Measurements from ENCODE around the gene CIITA.

Gene CIITA

DNA sequence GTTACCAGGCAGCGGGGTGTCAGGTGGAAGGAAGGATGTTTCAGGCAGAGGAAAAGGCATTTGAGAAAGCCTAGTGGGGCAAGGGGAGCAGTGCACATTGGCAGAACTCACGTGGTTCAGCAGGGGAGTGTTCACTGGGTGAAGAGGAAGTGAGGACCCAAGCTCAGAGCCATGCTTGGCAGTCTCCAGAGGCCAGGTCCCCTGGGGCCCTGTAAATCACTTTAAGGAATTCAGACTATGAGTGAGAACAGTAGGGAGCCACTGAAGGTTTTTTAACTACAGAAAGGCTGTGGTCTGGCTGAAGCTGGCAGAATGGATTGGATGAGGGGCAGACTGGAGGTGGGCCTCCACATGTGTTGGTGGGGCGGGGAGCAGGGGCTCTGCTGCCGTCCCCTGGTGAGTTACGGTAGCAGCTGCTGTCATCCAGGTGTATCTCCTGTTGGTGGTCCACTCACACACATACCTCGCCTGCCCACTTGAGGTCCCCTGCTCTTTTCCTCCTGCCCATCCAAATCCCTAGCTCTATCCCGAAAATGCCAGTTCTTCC is 72.5 kb downstream of the CIITA start:
- Histone ChIP-seq H4K20me1 (ENCODE audit: insufficient read depth, low read length) (no peaks in the 10 kb centered on the region), H3K79me2 (ENCODE audit: insufficient read depth, low read length) (peaks cover 23% of the 10 kb centered on the region), H3K9me3 (ENCODE audit: low read length) (no peaks in the 10 kb centered on the region), H3K27ac (ENCODE audit: low read depth, low read length, poor library complexity, severe bottlenecking) (peak overlapping the region; percentile 41), H3K9ac (ENCODE audit: low read length) (no peak overlapping the region; the same call in 1 of the 2 replicates), H3K36me3 (ENCODE audit: insufficient read depth, low read length) (no peaks in the 10 kb centered on the region), H3K4me2 (ENCODE audit: low read length) (peak overlapping the region; percentile 42), H3F3A (ENCODE audit: insufficient read depth, low read length) (no peaks in the 10 kb centered on the region), H3K4me3 (ENCODE audit: low read depth, low read length, poor library complexity, severe bottlenecking) (peak overlapping the region; percentile 18), H3K4me1 (ENCODE audit: insufficient read depth, low read length, severe bottlenecking) (peaks cover 73% of the 10 kb centered on the region), H3K9me2 (ENCODE audit: low read depth, low read length) (no peaks in the 10 kb centered on the region), H3K27me3 (ENCODE audit: insufficient read depth, low read length) (no peaks in the 10 kb centered on the region), H2AFZ (ENCODE audit: low read length) (no peak overlapping the region)
- TF ChIP-seq, protein P1, sequence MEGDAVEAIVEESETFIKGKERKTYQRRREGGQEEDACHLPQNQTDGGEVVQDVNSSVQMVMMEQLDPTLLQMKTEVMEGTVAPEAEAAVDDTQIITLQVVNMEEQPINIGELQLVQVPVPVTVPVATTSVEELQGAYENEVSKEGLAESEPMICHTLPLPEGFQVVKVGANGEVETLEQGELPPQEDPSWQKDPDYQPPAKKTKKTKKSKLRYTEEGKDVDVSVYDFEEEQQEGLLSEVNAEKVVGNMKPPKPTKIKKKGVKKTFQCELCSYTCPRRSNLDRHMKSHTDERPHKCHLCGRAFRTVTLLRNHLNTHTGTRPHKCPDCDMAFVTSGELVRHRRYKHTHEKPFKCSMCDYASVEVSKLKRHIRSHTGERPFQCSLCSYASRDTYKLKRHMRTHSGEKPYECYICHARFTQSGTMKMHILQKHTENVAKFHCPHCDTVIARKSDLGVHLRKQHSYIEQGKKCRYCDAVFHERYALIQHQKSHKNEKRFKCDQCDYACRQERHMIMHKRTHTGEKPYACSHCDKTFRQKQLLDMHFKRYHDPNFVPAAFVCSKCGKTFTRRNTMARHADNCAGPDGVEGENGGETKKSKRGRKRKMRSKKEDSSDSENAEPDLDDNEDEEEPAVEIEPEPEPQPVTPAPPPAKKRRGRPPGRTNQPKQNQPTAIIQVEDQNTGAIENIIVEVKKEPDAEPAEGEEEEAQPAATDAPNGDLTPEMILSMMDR (IDR thresholded peaks at IDR 0.05; ENCODE audit: low read length), result peak; percentile 49
- no peak for TF ChIP-seq EZH2 (IDR thresholded peaks at IDR 0.05; ENCODE audit: borderline replicate concordance, low read length)

DNA sequence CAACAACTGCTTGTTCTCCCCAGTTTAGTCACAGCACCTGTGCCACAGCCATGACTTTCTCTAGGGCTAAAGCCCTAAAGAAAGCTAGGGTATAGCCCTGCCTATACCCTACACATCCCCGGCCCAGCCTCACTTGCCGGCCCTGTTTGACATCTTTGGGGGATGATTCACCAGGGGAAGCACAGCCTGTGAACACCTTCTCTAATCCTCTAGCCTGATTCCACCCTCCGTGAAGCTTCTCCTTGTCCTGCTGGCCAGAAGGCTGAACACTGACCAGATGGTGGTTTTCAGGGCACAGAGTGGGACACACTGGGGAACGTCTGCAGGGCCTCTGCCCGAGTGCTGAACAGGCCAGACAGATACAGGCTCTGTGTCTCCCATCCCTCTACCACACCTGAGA is 73.4 kb downstream of the CIITA start:
- peaks cover 74% of the 10 kb centered on the region for H3K4me1 ChIP-seq (ENCODE audit: insufficient read depth, low read length, severe bottlenecking)

DNA sequence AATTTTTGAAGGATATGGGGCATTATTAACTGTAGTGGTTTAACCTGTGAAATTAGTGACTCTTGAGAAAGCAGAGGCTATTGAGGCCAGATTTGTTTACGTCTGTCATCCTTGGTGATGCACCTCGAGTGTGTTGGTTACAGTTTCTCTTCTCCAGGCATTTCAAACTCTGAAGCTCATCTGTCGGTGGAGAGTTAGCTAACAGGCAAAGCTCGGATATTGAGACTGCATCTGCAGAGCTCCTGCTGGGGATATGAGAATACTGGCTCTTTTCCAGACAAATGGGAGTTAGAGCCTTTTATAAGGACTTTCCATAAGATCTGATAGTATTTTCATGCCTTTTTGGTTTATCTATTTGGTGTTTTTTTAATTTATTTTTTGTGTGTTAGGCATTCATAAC is 74.0 kb downstream of the CIITA start:
- Histone ChIP-seq H3K79me2 (ENCODE audit: insufficient read depth, low read length) (peaks cover 16% of the 10 kb centered on the region), H3K4me3 (ENCODE audit: low read depth, low read length, poor library complexity, severe bottlenecking) (no peak overlapping the region), H3K9me2 (ENCODE audit: low read depth, low read length) (no peaks in the 10 kb centered on the region), H3F3A (ENCODE audit: insufficient read depth, low read length) (no peaks in the 10 kb centered on the region), H3K36me3 (ENCODE audit: insufficient read depth, low read length) (no peaks in the 10 kb centered on the region), H3K4me2 (ENCODE audit: low read length) (no peak overlapping the region), H3K4me1 (ENCODE audit: insufficient read depth, low read length, severe bottlenecking) (peaks cover 74% of the 10 kb centered on the region), H4K20me1 (ENCODE audit: insufficient read depth, low read length) (no peaks in the 10 kb centered on the region), H3K9me3 (ENCODE audit: low read length) (no peaks in the 10 kb centered on the region), H2AFZ (ENCODE audit: low read length) (no peak overlapping the region), H3K27ac (ENCODE audit: low read depth, low read length, poor library complexity, severe bottlenecking) (no peak overlapping the region), H3K9ac (ENCODE audit: low read length) (no peak overlapping the region), H3K27me3 (ENCODE audit: insufficient read depth, low read length) (no peaks in the 10 kb centered on the region)
- TF ChIP-seq, protein P1 (IDR thresholded peaks at IDR 0.05; ENCODE audit: low read length), result no peak
- no peak for TF ChIP-seq EZH2 (IDR thresholded peaks at IDR 0.05; ENCODE audit: borderline replicate concordance, low read length)

More for the DNA sequence above, 73.4 kb downstream of the CIITA start:
- Histone ChIP-seq H3F3A (ENCODE audit: insufficient read depth, low read length) (no peaks in the 10 kb centered on the region), H3K79me2 (ENCODE audit: insufficient read depth, low read length) (peaks cover 18% of the 10 kb centered on the region), H4K20me1 (ENCODE audit: insufficient read depth, low read length) (no peaks in the 10 kb centered on the region), H3K4me2 (ENCODE audit: low read length) (no peak overlapping the region; the same call in 1 of the 2 replicates), H3K9me3 (ENCODE audit: low read length) (no peaks in the 10 kb centered on the region), H3K4me3 (ENCODE audit: low read depth, low read length, poor library complexity, severe bottlenecking) (no peak overlapping the region), H3K36me3 (ENCODE audit: insufficient read depth, low read length) (no peaks in the 10 kb centered on the region), H2AFZ (ENCODE audit: low read length) (no peak overlapping the region), H3K9me2 (ENCODE audit: low read depth, low read length) (no peaks in the 10 kb centered on the region), H3K9ac (ENCODE audit: low read length) (no peak overlapping the region; the same call in 1 of the 2 replicates), H3K27me3 (ENCODE audit: insufficient read depth, low read length) (no peaks in the 10 kb centered on the region), H3K27ac (ENCODE audit: low read depth, low read length, poor library complexity, severe bottlenecking) (peak overlapping the region; percentile 24)
- no peak for TF ChIP-seq EZH2 (IDR thresholded peaks at IDR 0.05; ENCODE audit: borderline replicate concordance, low read length)
- TF ChIP-seq, protein P1 (IDR thresholded peaks at IDR 0.05; ENCODE audit: low read length), result no peak
